Limb (tissue), 2 donors: ENCODE data around the gene LRRC18.
A peak's percentile ranks its signal among the peaks of the same experiment; 100 is the strongest.

Experiments
- DNase-seq, 2 donors: peaks; one replicate each; pipeline ENCODE4 v3.0.0-alpha.2; 2016; ENCODE audit errors: extremely low spot score in 2 of 2

The LRRC18 gene

GRCh38 chr10:48923748-48924147, 15.9 kb downstream of the LRRC18 start:
- DNase-seq: peak in 1 of 2 donors; percentile 33

GRCh38 chr10:48913674-48914073, 26.0 kb downstream of the LRRC18 start:
- no peak for DNase-seq

- no peak for DNase-seq
Measured at GRCh38 chr10:48910548-48910947, 29.1 kb downstream of the LRRC18 start.

GRCh38 chr10:48907730-48908129, 31.9 kb downstream of the LRRC18 start:
- no peak for DNase-seq

GRCh38 chr10:48906841-48907240, 32.8 kb downstream of the LRRC18 start:
- no peak for DNase-seq

- DNase-seq: peak in 1 of 2 donors; percentile 4
Measured at GRCh38 chr10:48905311-48905710, 34.3 kb downstream of the LRRC18 start.

- peak in 1 of 2 donors; percentile 2 for DNase-seq
Measured at GRCh38 chr10:48904861-48905260, 34.8 kb downstream of the LRRC18 start.

GRCh38 chr10:48903151-48903550, 36.5 kb downstream of the LRRC18 start:
- peak in 1 of 2 donors; percentile 2 for DNase-seq

- no peak for DNase-seq
Measured at GRCh38 chr10:48902096-48902495, 37.5 kb downstream of the LRRC18 start.

- DNase-seq: no peak
Measured at GRCh38 chr10:48901319-48901718, 38.3 kb downstream of the LRRC18 start.

- peak in 1 of 2 donors; percentile 63 for DNase-seq
Measured at GRCh38 chr10:48900371-48900801, 39.3 kb downstream of the LRRC18 start.

- no peak for DNase-seq
Measured at GRCh38 chr10:48899781-48900180, 39.9 kb downstream of the LRRC18 start.

- no peak for DNase-seq
Measured at GRCh38 chr10:48898426-48898825, 41.2 kb downstream of the LRRC18 start.

- no peak for DNase-seq
Measured at GRCh38 chr10:48897441-48897790, 42.2 kb downstream of the LRRC18 start.

- DNase-seq: no peak
Measured at GRCh38 chr10:48896756-48897440, 42.7 kb downstream of the LRRC18 start.

GRCh38 chr10:48895803-48896195, 43.8 kb downstream of the LRRC18 start:
- no peak for DNase-seq

- DNase-seq: no peak
Measured at GRCh38 chr10:48894911-48895802, 44.5 kb downstream of the LRRC18 start.

- DNase-seq: no peak
Measured at GRCh38 chr10:48890888-48891850, 48.5 kb downstream of the LRRC18 start.

GRCh38 chr10:48887982-48888381, 51.7 kb downstream of the LRRC18 start:
- DNase-seq: no peak

GRCh38 chr10:48885376-48885775, 54.3 kb downstream of the LRRC18 start:
- peak; percentile 51 to 61 for DNase-seq
